ENCODE data around the gene AIG1. TPM values are rescaled to one million over a fixed set of nuclear protein-coding genes. Genes with fewer than 3 reads are reported as not detected.

The AIG1 gene
- total and polyA plus RNA-seq, 2 of the 4 experiments (the other 2 are of a cell fraction), result 21.3 to 27.1 TPM

- ATAC-seq (ENCODE audit: low read depth) (no peak), DNase-seq (no peak)
- peaks cover 3% of the 10 kb centered on the region for H3K4me1 ChIP-seq (ENCODE audit: control insufficient read depth, insufficient read depth, low read length)
- BruUV-seq (replicated peaks), result no TSS peak
- no peak overlapping the region for H3K4me2 ChIP-seq (ENCODE audit: low read depth, low read length)
- no peak overlapping the region for H3K18ac ChIP-seq (ENCODE audit: low read depth, low read length)
- no peaks in the 10 kb centered on the region for H4K20me1 ChIP-seq (ENCODE audit: insufficient read depth, low read length)
- ChIA-PET CTCF (no interaction called here), POLR2A (ENCODE audit: unreplicated experiment) (no interaction called here)
- no peak overlapping the region for H3K23ac ChIP-seq (ENCODE audit: low read depth, low read length)
- no peak overlapping the region for H4K8ac ChIP-seq (ENCODE audit: low read depth in 2 of 2, low read length in 2 of 2)
- no peak overlapping the region for H3K4me3 ChIP-seq (ENCODE audit: insufficient read depth, low read depth, low read length)
- peaks cover 2% of the 10 kb centered on the region; the same call in 1 of the 2 replicates for H3K36me3 ChIP-seq (ENCODE audit: control insufficient read depth, insufficient read depth, low read length)
- no peaks in the 10 kb centered on the region for H3K79me1 ChIP-seq (ENCODE audit: low read depth in 1 of 2, low read length in 2 of 2)
- H3K9me1 ChIP-seq (ENCODE audit: insufficient read depth, low read length), result no peaks in the 10 kb centered on the region; the same call in 1 of the 2 replicates
- no peak overlapping the region for H2BK15ac ChIP-seq (ENCODE audit: low read depth, low read length)
- H3K14ac ChIP-seq (replicated peaks; ENCODE audit: low read depth, low read length), result no peak overlapping the region
- no peak overlapping the region for H4K91ac ChIP-seq (ENCODE audit: insufficient read depth, low read depth, low read length)
- in situ Hi-C loops (cut with MboI; ENCODE audit: low sequenced_read_pairs) (no loop called here), intact Hi-C loops (cut with micrococcal nuclease) (no loop called here), dilution Hi-C loops (cut with HindIII; ENCODE audit: low sequenced_read_pairs, unreplicated experiment) (no loop called here)
- no peak overlapping the region for H3K4ac ChIP-seq (ENCODE audit: low read depth, low read length)
- no peaks in the 10 kb centered on the region for H3K27me3 ChIP-seq (ENCODE audit: control insufficient read depth, insufficient read depth, low read length)
- no peak overlapping the region for H4K5ac ChIP-seq (ENCODE audit: low read depth, low read length)
- H3K27ac ChIP-seq (ENCODE audit: insufficient read depth, low read length), result no peak overlapping the region
- H3K9ac ChIP-seq (ENCODE audit: low read depth, low read length), result no peak overlapping the region
- H3K56ac ChIP-seq (ENCODE audit: extremely low read depth, insufficient read depth, low read length), result no peak overlapping the region
- no peaks in the 10 kb centered on the region for H3K9me3 ChIP-seq (ENCODE audit: control insufficient read depth, insufficient read depth, low read length)
- TF ChIP-seq MXI1 (IDR thresholded peaks at IDR 0.05; ENCODE audit: borderline replicate concordance, low read depth, low read length) (no peak), NFE2L2 (IDR thresholded peaks at IDR 0.05; ENCODE audit: low read depth, low read length) (no peak), USF2 (IDR thresholded peaks at IDR 0.05; ENCODE audit: low read depth, low read length) (no peak), CEBPB (IDR thresholded peaks at IDR 0.05; ENCODE audit: low read depth, low read length) (no peak), CHD1 (IDR thresholded peaks at IDR 0.05; ENCODE audit: low read depth, low read length) (no peak), POLR2A (IDR thresholded peaks at IDR 0.05; ENCODE audit: low read depth, low read length) (no peak), RFX5 (IDR thresholded peaks at IDR 0.05; ENCODE audit: low read depth, low read length) (no peak), FOS (IDR thresholded peaks at IDR 0.05; ENCODE audit: low read depth, low read length) (no peak), MAFK (IDR thresholded peaks at IDR 0.05; ENCODE audit: low read depth, low read length) (no peak), SMC3 (IDR thresholded peaks at IDR 0.05; ENCODE audit: low read depth, low read length) (no peak), CTCF (conservative IDR thresholded peaks at IDR 0.05; ENCODE audit: low read depth, low read length) (no peak), ELK1 (IDR thresholded peaks at IDR 0.05; ENCODE audit: borderline replicate concordance, low read depth, low read length) (no peak), RAD21 (IDR thresholded peaks at IDR 0.05; ENCODE audit: low read length) (no peak)
- H2AFZ ChIP-seq (replicated peaks; ENCODE audit: low read length, poor library complexity), result no peak overlapping the region
- no peak overlapping the region for H2BK20ac ChIP-seq (ENCODE audit: low read depth, low read length)
- no peak overlapping the region for H2AK5ac ChIP-seq (ENCODE audit: low read depth, low read length)
- H2AK9ac ChIP-seq (replicated peaks; ENCODE audit: low read depth, low read length, poor library complexity), result no peak overlapping the region
- no peak overlapping the region for H2BK5ac ChIP-seq (ENCODE audit: low read depth, low read length, poor library complexity, severe bottlenecking)
- H2BK120ac ChIP-seq (ENCODE audit: low read depth, low read length), result no peak overlapping the region
- no CpG with 5 or more reads among the region's 5 CpGs for WGBS, 2 experiments (ENCODE audit: extremely low coverage in 2 of 2, insufficient read length in 1 of 2)
Observed at GRCh38 chr6:143164565-143165105, 103.9 kb downstream of the AIG1 start.
